ENCODE data around the gene ASPM.
"Not testable (repeated sequence)": the region's sequence is repeated elsewhere in the genome, so short reads cannot be mapped to it uniquely, and the experiment has no call there.

The ASPM gene

DNA sequence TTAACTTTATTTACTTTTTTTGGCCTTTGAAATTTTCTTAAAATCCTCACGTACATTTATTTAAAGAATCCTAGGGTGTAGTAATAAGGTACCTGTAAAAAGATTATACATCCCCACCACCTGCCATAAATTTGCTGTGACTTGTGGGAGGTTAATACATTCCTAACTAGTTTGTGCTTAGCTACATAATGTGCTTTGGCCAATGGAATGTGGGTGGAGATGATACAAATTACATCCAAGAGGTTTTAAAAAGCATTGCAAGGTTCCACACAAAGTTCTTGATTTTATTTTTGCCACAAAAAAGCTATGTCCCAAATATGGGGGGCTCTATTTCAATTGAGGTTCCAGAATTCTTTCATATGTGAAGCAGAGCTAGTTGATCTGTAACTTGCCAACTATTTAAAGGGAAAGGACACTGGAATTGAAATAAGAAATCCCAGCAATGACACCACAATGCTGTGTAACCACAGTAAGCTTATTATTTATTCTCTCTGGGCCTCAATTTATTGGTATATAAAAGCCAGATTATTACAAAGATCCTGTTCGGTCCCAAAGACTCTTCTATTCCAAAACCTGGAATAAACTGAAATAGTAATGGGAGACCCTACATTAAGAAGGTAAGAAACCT lies 15.7 kb downstream of the ASPM start:
- no peak for DNase-seq (ENCODE audit: low spot score)
- Mint-ChIP-seq H3K36me3 (ENCODE audit: low read depth) (peaks cover 54% of the 10 kb centered on the region), H3K9me3 (no peaks in the 10 kb centered on the region), H3K27ac (no peak overlapping the region), H3K4me1 (ENCODE audit: low read depth) (peaks cover 3% of the 10 kb centered on the region), H3K4me3 (no peak overlapping the region), H3K27me3 (ENCODE audit: low read depth) (no peaks in the 10 kb centered on the region)

DNA sequence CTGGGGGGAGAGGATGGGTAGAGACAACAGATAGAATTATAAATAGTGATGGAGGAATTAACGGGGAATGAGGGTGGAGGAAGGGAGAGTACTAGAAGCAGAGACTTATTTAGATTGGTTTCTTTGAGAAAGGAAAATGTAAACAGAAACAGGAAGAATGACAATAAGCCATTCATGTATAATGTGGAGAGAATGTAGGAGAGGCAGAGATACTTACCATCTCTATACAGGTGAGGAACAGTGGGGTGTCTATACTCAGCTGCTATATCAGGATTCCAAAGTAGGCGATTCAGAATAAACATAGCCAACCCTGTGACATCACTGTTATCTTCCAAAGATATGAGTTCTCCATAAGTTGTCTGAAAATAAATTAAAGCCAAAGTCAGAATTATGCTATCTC lies 16.8 kb downstream of the ASPM start:
- no peaks in the 10 kb centered on the region for H3K27me3 Mint-ChIP-seq (ENCODE audit: low read depth)
- DNase-seq (ENCODE audit: low spot score): no peak
- no peak overlapping the region for H3K27ac Mint-ChIP-seq
- H3K4me3 Mint-ChIP-seq: no peak overlapping the region
- H3K9me3 Mint-ChIP-seq: no peaks in the 10 kb centered on the region
- H3K36me3 Mint-ChIP-seq (ENCODE audit: low read depth): peaks cover 59% of the 10 kb centered on the region
- H3K4me1 Mint-ChIP-seq (ENCODE audit: low read depth): peaks cover 5% of the 10 kb centered on the region

DNA sequence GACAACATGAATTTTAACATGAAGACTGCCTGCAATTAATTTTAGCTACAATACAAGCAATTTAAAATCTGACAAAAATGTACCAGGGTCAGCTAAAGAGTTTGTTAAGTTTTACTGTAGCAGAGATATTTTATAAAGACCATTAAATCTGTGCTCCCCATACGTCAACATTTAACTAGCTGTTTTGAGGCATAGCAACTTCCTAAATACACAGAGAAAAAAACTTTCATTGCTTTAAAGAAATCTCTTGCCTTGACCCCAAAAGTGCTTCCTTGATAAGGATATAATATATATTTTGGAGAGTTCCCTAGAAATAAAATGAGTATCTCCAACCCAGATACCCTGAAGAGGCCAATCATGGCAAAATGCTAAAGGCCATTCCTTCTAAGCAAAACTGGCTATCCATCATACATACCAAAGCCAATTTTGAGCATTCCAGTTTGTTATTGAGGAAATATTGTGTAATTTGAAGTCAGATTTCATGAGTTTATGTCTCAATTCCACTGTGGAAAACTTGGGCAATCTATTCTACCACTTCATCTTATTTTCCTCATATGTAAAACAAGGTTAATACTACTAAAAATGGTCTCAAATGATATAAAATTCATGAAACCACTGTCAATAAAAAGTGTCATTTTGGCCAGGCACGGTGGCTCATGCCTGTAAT lies 19.1 kb downstream of the ASPM start:
- H3K4me1 Mint-ChIP-seq (ENCODE audit: low read depth): peaks cover 4% of the 10 kb centered on the region
- no peak for DNase-seq (ENCODE audit: low spot score)
- no peak overlapping the region for H3K4me3 Mint-ChIP-seq
- no peak overlapping the region for H3K27ac Mint-ChIP-seq
- no peaks in the 10 kb centered on the region for H3K9me3 Mint-ChIP-seq
- peaks cover 56% of the 10 kb centered on the region for H3K36me3 Mint-ChIP-seq (ENCODE audit: low read depth)
- H3K27me3 Mint-ChIP-seq (ENCODE audit: low read depth): no peaks in the 10 kb centered on the region

DNA sequence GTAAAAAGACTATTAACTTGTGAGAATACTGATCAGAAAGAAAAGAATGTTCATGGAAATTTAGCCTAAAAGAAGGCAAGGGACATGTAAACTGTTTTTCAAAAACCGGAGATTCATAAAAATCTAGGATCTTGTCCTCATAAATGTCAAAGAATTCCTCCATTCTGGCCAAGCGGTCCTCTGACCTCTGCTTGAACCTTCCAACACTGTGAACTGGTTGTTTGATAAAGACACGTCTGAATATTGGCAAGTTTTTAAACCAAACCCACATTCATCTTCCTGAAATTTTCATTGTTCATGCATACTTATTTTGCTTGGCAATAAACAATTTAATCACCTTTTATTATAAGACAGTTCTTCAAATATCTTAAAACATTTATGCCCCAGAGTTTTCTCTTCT lies 19.8 kb downstream of the ASPM start:
- Mint-ChIP-seq H3K4me3 (no peak overlapping the region), H3K4me1 (ENCODE audit: low read depth) (peaks cover 4% of the 10 kb centered on the region), H3K27me3 (ENCODE audit: low read depth) (no peaks in the 10 kb centered on the region), H3K9me3 (no peaks in the 10 kb centered on the region), H3K36me3 (ENCODE audit: low read depth) (peaks cover 62% of the 10 kb centered on the region), H3K27ac (no peak overlapping the region)
- DNase-seq (ENCODE audit: low spot score): no peak

DNA sequence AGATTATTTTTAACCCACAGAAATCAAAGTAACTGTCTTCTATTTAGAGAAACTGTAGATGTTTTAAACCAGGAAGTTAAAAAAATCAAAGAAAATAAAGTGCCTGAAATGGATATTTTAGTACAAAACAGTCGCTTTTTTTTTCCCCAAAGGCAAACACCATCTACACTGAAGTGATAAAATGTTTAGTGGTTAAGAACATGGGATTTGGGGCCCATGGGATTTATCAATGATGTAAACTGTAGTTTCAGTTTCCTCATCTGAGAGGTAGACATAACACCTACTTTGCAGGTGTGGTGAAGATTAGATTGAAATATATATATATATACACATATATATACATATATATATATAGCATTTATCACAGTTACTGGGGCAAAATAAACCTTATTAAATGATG lies 22.1 kb downstream of the ASPM start:
- H3K27ac Mint-ChIP-seq: no peak overlapping the region
- DNase-seq (ENCODE audit: low spot score): no peak
- H3K9me3 Mint-ChIP-seq: no peaks in the 10 kb centered on the region
- H3K27me3 Mint-ChIP-seq (ENCODE audit: low read depth): no peaks in the 10 kb centered on the region
- peaks cover 64% of the 10 kb centered on the region for H3K36me3 Mint-ChIP-seq (ENCODE audit: low read depth)
- H3K4me3 Mint-ChIP-seq: no peak overlapping the region
- H3K4me1 Mint-ChIP-seq (ENCODE audit: low read depth): peaks cover 6% of the 10 kb centered on the region

DNA sequence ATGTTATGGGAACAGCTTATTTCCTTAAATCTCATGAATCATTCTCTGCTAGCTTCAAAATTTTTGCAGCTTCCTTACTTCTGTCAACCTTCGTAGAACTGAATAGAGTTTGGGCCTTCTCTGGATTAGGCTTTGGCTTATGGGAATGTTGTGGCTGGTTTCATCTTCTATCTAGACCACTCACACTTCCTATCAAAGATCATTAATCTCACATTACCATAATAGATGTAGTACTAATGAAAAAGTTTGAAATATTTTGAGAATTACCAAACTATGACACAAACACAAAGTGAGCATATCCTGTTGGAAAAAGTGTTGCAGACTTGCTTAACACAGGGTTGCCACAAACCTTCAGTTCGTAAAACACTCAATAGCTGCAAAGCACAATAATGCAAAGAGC lies 30.3 kb downstream of the ASPM start:
- H3K27ac Mint-ChIP-seq: no peak overlapping the region
- H3K9me3 Mint-ChIP-seq: no peaks in the 10 kb centered on the region
- H3K27me3 Mint-ChIP-seq (ENCODE audit: low read depth): no peaks in the 10 kb centered on the region
- no peak for DNase-seq (ENCODE audit: low spot score)
- peaks cover 74% of the 10 kb centered on the region for H3K36me3 Mint-ChIP-seq (ENCODE audit: low read depth)
- H3K4me1 Mint-ChIP-seq (ENCODE audit: low read depth): peaks cover 5% of the 10 kb centered on the region
- H3K4me3 Mint-ChIP-seq: no peak overlapping the region

DNA sequence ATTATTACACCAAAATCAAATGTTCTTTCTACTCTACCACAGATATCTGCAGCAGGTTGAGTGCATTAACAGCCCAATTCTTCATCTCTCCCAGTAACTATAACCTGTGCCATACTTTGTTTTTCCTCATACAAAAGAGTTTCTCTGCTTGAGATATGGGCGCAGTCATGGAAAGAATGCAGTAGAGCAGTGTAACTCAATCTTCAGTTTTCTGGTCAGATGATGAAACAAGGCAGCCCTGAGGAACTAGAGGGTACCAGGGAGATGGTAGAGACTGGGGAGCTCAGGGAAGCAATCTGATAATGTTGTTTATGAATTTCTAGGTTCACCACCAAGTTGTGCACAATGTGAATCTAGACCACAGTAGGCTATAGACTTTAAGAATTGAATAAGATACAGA lies 39.6 kb downstream of the ASPM start:
- Mint-ChIP-seq H3K4me1 (ENCODE audit: low read depth) (peaks cover 19% of the 10 kb centered on the region), H3K4me3 (no peak overlapping the region), H3K36me3 (ENCODE audit: low read depth) (peaks cover 81% of the 10 kb centered on the region), H3K9me3 (peaks cover 25% of the 10 kb centered on the region), H3K27ac (peak overlapping the region; percentile 21), H3K27me3 (ENCODE audit: low read depth) (no peaks in the 10 kb centered on the region)
- no peak for DNase-seq (ENCODE audit: low spot score)

DNA sequence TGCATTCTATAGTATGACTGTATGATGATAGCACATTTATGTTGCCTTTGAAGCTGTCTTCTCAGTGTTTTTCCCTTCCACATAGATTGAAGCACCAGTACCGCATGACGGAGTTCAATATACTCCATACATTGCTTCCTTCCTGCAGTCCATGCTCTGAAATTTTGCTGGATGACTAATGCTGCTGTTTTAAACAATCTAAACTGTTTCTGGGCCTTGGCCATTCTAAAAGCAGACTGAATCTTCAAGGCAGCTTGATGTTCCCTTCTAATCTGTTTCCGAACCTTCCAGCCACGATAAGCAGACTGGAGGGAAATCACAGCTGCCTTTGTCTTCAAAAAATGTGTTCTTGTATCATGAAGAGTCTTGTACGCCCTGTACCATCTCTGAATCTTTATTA lies 43.2 kb downstream of the ASPM start:
- no peaks in the 10 kb centered on the region for H3K27me3 Mint-ChIP-seq (ENCODE audit: low read depth)
- no peak for DNase-seq (ENCODE audit: low spot score)
- no peak overlapping the region for H3K4me3 Mint-ChIP-seq
- H3K9me3 Mint-ChIP-seq: peaks cover 34% of the 10 kb centered on the region
- H3K36me3 Mint-ChIP-seq (ENCODE audit: low read depth): peaks cover 60% of the 10 kb centered on the region
- peaks cover 23% of the 10 kb centered on the region for H3K4me1 Mint-ChIP-seq (ENCODE audit: low read depth)
- H3K27ac Mint-ChIP-seq: no peak overlapping the region

DNA sequence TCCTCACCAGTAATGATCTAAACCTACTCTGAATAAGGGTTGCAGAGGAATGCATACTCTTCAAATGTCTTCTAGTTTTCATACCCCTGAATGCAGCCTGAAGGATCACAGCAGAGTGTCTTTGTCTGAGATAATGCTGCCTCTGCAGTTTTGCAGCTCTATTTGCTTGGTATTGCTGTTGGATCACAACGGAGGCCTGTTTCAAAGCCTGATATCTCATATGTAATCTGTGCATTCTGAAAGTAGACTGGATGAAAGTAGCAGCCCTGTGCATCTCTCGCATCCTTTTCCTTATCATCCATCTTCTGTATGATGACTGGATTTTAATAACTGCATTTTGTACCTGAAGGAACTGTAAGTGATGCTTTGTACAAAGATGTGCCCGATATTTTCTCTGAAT lies 44.5 kb downstream of the ASPM start:
- Mint-ChIP-seq H3K27me3 (ENCODE audit: low read depth) (no peaks in the 10 kb centered on the region), H3K36me3 (ENCODE audit: low read depth) (peaks cover 51% of the 10 kb centered on the region), H3K9me3 (peaks cover 29% of the 10 kb centered on the region), H3K4me1 (ENCODE audit: low read depth) (peaks cover 20% of the 10 kb centered on the region), H3K27ac (no peak overlapping the region), H3K4me3 (no peak overlapping the region)
- DNase-seq (ENCODE audit: low spot score): no peak

DNA sequence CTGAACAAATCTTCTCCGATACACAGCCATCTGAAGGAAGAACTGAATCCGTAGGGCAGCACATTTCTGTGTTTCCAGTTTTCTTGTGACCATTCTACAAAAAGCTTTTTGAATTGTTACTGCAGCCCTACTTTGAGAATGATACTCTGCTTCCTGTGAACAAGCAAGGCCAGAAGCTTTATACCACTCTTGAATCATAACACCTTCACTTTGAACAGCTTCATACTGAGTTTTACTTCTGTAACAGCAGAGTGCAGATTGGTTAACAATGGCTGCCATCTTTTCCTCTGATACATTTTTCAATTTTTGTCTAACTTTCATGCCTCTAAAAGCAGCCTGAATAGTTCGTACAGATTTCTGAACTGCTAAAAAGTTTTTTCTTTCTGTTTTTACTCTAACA lies 45.8 kb downstream of the ASPM start:
- H3K27me3 Mint-ChIP-seq (ENCODE audit: low read depth): no peaks in the 10 kb centered on the region
- H3K36me3 Mint-ChIP-seq (ENCODE audit: low read depth): peaks cover 48% of the 10 kb centered on the region
- no peak for DNase-seq (ENCODE audit: low spot score)
- peaks cover 29% of the 10 kb centered on the region for H3K9me3 Mint-ChIP-seq
- peaks cover 25% of the 10 kb centered on the region for H3K4me1 Mint-ChIP-seq (ENCODE audit: low read depth)
- no peak overlapping the region for H3K4me3 Mint-ChIP-seq
- H3K27ac Mint-ChIP-seq: peak overlapping the region; percentile 13

DNA sequence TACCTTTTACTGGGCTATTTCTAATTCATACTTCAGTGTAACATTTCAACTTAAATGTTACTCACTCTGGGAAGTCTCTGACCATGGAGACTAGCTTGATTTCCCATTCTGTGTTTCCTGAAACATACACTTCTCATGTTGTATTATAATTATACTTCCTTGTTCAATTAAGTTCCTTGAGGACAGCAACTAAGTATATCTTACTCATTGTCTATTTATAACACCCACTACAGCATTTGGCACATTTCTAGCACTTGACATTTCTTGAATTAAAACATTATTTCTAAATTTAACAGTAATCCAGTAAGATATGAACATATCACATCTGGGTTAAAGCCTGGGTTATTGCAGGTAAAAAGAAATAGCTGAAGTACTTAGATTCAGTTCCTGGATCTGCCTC lies 47.0 kb downstream of the ASPM start:
- Mint-ChIP-seq H3K4me1 (ENCODE audit: low read depth) (peaks cover 25% of the 10 kb centered on the region), H3K27me3 (ENCODE audit: low read depth) (no peaks in the 10 kb centered on the region), H3K9me3 (peaks cover 26% of the 10 kb centered on the region), H3K27ac (no peak overlapping the region), H3K4me3 (no peak overlapping the region), H3K36me3 (ENCODE audit: low read depth) (peaks cover 50% of the 10 kb centered on the region)
- no peak for DNase-seq (ENCODE audit: low spot score)

DNA sequence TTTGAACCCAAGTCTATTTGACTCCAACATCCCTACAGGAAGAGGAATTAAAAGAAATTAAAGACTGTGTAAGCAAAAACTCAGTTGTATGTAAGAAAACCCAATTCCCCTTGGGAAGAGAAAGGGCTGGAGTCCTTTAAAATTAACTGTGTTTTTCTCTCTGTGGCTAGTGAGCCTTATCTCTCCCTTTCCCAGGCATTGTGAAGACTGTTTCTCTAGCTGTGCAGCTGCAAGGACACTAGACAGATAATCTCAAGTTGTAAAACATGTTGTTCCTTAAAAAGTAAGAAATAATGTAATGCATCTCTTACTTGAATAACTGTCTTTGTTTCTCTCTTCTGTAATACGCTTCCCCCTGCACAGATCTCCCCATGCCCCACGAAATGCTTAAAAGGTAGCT lies 49.5 kb downstream of the ASPM start:
- not testable (repeated sequence) for H3K9me3 Mint-ChIP-seq; H3K27ac Mint-ChIP-seq; H3K27me3 Mint-ChIP-seq (ENCODE audit: low read depth); H3K4me3 Mint-ChIP-seq; DNase-seq (ENCODE audit: low spot score)
- Mint-ChIP-seq H3K4me1 (ENCODE audit: low read depth) (peaks cover 13% of the 10 kb centered on the region), H3K36me3 (ENCODE audit: low read depth) (peaks cover 47% of the 10 kb centered on the region)

DNA sequence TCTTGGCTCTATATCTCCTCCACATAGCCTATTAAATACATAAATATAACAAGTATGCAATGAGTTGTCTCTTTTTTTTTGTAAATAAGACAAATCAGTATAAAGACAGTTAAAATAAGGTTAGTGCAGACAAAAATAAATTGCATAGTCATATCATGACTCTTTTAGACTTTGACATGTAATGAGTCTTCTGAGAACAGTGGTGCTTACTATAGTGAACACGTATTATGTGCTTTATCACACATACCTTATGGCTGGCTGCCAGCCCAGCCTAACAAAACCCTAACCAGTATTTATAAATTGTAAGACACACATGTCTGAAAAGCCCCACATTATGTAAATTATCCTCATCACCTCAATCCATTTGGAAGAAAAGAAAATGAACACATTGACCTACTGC lies 50.3 kb downstream of the ASPM start:
- Mint-ChIP-seq H3K27ac (no peak overlapping the region), H3K9me3 (peaks cover 6% of the 10 kb centered on the region)

DNA sequence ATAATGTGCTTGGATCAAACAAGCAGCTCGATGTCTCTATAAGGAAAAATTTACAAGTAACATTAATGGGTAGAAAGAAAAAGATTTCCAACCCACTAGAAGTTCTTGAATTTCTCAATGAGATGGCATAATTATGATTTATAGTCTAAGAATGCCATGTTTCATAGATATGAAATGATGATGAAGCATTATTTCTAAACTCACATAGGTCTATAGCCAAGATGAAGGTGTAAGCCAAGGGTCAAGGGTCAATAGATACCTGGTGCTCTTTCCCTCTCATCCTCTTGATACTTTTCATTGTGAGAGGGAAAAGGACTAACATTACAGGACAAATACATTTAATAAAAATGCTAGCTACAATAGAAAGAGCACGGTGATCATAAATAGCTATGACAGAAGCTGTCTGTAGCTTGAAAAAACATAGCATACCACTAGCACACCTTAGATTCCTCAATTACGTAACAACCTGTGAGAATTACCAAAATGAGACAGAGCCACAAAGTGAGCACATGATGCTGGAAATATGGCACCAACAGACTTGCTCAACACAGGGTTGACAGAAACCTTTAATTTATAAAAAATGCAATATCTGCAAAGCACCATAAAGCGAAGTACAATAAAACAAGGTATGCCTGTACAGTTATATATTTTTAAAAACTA lies 53.1 kb downstream of the ASPM start:
- no peak for DNase-seq (ENCODE audit: low spot score)
- H3K4me1 Mint-ChIP-seq (ENCODE audit: low read depth): peaks cover 5% of the 10 kb centered on the region
- H3K27me3 Mint-ChIP-seq (ENCODE audit: low read depth): no peaks in the 10 kb centered on the region
- H3K27ac Mint-ChIP-seq: no peak overlapping the region
- H3K36me3 Mint-ChIP-seq (ENCODE audit: low read depth): peaks cover 60% of the 10 kb centered on the region
- H3K4me3 Mint-ChIP-seq: no peak overlapping the region
- H3K9me3 Mint-ChIP-seq: no peaks in the 10 kb centered on the region

More for the DNA sequence above, 50.3 kb downstream of the ASPM start:
- no peak for DNase-seq (ENCODE audit: low spot score)
- Mint-ChIP-seq H3K36me3 (ENCODE audit: low read depth) (peaks cover 55% of the 10 kb centered on the region), H3K27me3 (ENCODE audit: low read depth) (no peaks in the 10 kb centered on the region), H3K4me1 (ENCODE audit: low read depth) (peaks cover 7% of the 10 kb centered on the region), H3K4me3 (no peak overlapping the region)

Data from T-helper 2 cell treated with Interferon-gamma antibody and Interleukin-4, amounts not matched to agents 5 μg/mL and 100 μg/mL, for 36 hours (primary cell).